ENCODE results near the gene AGAP1. TPM values are rescaled to one million over a fixed set of nuclear protein-coding genes. Genes with fewer than 3 reads are reported as not detected.
A peak's percentile ranks its signal among the peaks of the same experiment; 100 is the strongest.

AGAP1 gene
- total and polyA plus RNA-seq, 7 donors: 4.2 to 21.6 (median 16.6) TPM

DNA sequence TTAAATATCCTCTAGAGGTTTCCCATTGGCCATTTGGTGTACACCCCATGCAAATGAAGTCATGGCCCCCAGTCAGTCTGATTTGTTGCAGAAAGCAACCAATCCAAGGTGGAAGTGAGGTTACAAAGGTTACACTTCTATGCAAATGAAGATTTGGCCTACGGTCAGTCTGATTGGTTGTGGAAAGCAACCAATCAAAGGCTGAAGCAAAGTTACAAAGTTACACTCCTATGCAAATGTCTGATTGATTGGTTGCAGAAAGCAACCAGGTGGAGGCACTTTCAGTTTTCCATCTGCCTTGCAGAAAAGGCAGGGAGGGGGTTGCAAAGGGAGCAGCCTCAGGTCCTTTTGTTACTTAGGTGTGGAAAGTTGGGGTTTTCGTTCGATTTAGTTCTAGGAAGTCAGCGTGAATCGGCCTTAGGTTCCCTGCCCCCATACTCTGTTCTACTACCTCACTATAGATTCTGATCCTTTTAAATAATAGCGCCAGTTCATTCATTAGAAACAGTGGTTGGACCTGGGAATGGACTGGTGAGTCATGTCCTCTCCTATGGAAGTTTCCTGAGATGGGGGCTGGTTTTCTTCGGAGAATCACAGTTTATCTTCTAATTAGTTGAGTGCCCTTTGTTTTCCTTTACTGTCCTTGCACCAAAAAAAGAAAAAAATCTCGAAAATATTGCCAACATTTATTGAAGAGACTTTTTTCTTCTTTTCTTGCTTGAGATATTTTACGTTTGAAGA is 279.5 kb downstream of the AGAP1 start:
- no peak for DNase-seq
- Histone ChIP-seq H3K9me3 (no peaks in the 10 kb centered on the region), H3K27ac (no peak overlapping the region), H3K36me3 (ENCODE audit: insufficient read depth in 1 of 2, low read depth in 1 of 2) (no peaks in the 10 kb centered on the region), H3K4me3 (no peak overlapping the region), H3K4me1 (no peaks in the 10 kb centered on the region), H3K27me3 (ENCODE audit: insufficient read depth in 3 of 3, low read length in 2 of 3) (no peaks in the 10 kb centered on the region)
- 92 to 95% (median 92%) methylated on average over 9 of the region's 9 CpGs for WGBS, 3 donors
- TF ChIP-seq, protein P1, sequence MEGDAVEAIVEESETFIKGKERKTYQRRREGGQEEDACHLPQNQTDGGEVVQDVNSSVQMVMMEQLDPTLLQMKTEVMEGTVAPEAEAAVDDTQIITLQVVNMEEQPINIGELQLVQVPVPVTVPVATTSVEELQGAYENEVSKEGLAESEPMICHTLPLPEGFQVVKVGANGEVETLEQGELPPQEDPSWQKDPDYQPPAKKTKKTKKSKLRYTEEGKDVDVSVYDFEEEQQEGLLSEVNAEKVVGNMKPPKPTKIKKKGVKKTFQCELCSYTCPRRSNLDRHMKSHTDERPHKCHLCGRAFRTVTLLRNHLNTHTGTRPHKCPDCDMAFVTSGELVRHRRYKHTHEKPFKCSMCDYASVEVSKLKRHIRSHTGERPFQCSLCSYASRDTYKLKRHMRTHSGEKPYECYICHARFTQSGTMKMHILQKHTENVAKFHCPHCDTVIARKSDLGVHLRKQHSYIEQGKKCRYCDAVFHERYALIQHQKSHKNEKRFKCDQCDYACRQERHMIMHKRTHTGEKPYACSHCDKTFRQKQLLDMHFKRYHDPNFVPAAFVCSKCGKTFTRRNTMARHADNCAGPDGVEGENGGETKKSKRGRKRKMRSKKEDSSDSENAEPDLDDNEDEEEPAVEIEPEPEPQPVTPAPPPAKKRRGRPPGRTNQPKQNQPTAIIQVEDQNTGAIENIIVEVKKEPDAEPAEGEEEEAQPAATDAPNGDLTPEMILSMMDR (IDR thresholded peaks at IDR 0.05): no peak
- no peak for ATAC-seq
- intact Hi-C loops (cut with DNase I): loop anchor here in 1 of 2 donors (10.0 kb wide), 1 partner anchor 1301 kb away; no protein-coding TSS in a partner anchor

DNA sequence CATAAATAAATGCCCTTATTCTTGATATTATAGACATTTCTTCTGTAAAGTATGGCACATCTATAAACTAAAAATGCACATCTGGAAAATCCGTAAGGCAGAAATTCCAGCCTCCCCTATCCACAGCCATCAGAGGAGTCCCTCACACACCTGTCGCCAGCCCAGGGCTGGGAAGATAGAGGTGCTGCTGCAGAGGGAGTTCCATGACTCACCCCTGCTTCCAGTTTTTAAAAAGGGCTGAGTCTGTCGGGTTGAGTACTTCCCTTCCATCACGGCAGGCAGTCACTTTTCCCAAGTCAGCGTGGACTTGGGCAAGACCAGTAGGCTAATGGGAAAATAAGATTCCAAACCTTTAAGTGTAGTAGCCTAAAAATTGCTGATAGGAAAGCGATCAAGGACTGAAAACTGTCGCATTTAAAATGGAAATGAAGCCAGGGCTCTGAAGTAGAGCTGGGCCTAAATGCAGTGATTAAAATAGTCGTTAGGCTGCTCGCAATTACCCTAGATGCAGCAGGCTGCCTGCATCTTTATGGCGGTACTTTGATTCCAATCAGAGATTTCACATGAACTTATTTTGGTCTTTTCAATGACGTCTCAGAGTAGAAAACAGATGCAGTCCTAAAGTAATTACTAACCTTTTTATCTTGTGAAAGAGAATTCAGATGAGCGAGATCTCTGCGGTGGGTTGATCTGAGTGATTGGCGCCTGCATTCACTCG is 280.5 kb downstream of the AGAP1 start:
- 87 to 93% (median 89%) methylated on average over 15 of the region's 15 CpGs for WGBS, 3 donors
- H3K27me3 ChIP-seq (ENCODE audit: insufficient read depth in 3 of 3, low read length in 2 of 3): no peaks in the 10 kb centered on the region
- no peak overlapping the region for H3K27ac ChIP-seq
- H3K9me3 ChIP-seq: no peaks in the 10 kb centered on the region
- TF ChIP-seq, protein P1 (IDR thresholded peaks at IDR 0.05): no peak
- H3K36me3 ChIP-seq (ENCODE audit: insufficient read depth in 1 of 2, low read depth in 1 of 2): no peaks in the 10 kb centered on the region
- DNase-seq: no peak
- no peak overlapping the region for H3K4me3 ChIP-seq
- no peaks in the 10 kb centered on the region for H3K4me1 ChIP-seq
- no peak for ATAC-seq
- intact Hi-C loops (cut with DNase I): loop anchor here in 1 of 2 donors (10.0 kb wide), 1 partner anchor 1300 kb away; no protein-coding TSS in a partner anchor

DNA sequence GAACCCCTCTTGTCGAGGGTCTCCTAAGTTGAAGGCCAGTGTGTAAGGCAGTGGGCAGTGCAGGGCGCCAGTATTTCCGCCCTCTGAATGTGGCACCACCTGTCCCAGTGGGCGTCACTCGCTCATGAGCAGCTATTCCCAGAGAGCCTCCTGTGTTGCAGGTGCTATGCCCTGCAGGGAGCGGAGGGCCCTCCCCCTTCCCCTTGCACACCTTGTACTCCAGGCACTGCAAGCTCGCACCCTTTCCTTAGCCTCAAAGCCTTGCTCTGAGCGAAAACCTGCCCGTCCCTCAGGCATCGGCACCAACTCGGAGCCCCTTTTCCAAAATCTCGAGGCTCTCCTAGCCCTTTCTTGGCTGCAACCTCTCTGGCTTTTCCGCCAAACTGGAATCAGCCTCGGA is 282.7 kb downstream of the AGAP1 start:
- no peak overlapping the region for H3K4me3 ChIP-seq
- no peaks in the 10 kb centered on the region for H3K27me3 ChIP-seq (ENCODE audit: insufficient read depth in 3 of 3, low read length in 2 of 3)
- WGBS, 3 donors: 93 to 98% (median 96%) methylated on average over 14 of the region's 14 CpGs
- no peak overlapping the region for H3K27ac ChIP-seq
- TF ChIP-seq, protein P1 (IDR thresholded peaks at IDR 0.05): no peak
- DNase-seq (no peak), ATAC-seq (no peak)
- no peaks in the 10 kb centered on the region for H3K9me3 ChIP-seq
- H3K36me3 ChIP-seq (ENCODE audit: insufficient read depth in 1 of 2, low read depth in 1 of 2): no peaks in the 10 kb centered on the region
- intact Hi-C loops (cut with DNase I): loop anchor here (5.0 to 10.0 kb wide), 2 partner anchors 401 to 1298 kb away; no protein-coding TSS in a partner anchor
- no peaks in the 10 kb centered on the region for H3K4me1 ChIP-seq

DNA sequence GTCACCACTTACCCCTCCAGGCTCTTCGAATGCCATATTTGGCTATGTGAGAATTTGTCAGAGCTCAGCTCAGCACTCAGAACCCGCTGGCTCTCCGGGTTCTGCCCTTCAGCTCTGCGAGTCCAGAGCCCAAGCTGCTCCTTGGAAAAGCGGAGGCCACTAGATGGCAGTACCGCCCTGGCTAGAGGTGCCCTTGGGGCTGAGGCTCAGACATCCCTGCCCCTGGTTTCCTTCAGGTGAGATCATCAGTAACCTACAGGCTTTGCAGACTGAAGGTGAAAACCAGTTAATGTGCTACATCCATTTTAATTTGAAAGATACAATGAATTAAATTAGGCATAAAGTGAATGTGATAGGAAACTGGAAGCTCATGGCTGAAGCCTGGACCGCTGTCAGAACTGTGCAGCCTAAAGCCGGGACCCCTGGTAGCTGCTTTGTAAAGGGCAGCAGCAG is 285.6 kb downstream of the AGAP1 start:
- DNase-seq (peak; percentile 69 to 83), ATAC-seq (peak; percentile 83 to 91 (median 88))
- Histone ChIP-seq H3K9me3 (no peaks in the 10 kb centered on the region), H3K4me3 (no peak overlapping the region), H3K36me3 (ENCODE audit: insufficient read depth in 1 of 2, low read depth in 1 of 2) (peaks cover 0 to 6% of the 10 kb centered on the region in 2 donors), H3K4me1 (no peaks in the 10 kb centered on the region), H3K27ac (no peak overlapping the region), H3K27me3 (ENCODE audit: insufficient read depth in 3 of 3, low read length in 2 of 3) (no peaks in the 10 kb centered on the region)
- TF ChIP-seq, protein P1 (IDR thresholded peaks at IDR 0.05): peak; percentile 78
- intact Hi-C loops (cut with DNase I): loop anchor here (5.0 to 10.0 kb wide), 2 partner anchors 398 to 1295 kb away; no protein-coding TSS in a partner anchor
- 36 to 43% (median 41%) methylated on average over 8 of the region's 8 CpGs for WGBS, 3 donors
